Measurements from ENCODE around the gene CAMTA1. TPM values are rescaled to one million over a fixed set of nuclear protein-coding genes. Genes with fewer than 3 reads are reported as not detected.

The CAMTA1 gene
- total RNA-seq, 6 experiments from 2014 or later = 78.1 to 96.6 (median 86.1) TPM

- Mint-ChIP-seq H3K36me3 (ENCODE audit: low read depth) (no peaks in the 10 kb centered on the region), H3K9me3 (no peaks in the 10 kb centered on the region), H3K27ac (no peak overlapping the region), H3K27me3 (ENCODE audit: insufficient read depth) (peaks cover 31% of the 10 kb centered on the region), H3K4me1 (ENCODE audit: low read depth) (no peaks in the 10 kb centered on the region), H3K4me3 (no peak overlapping the region)
- no peak for TF ChIP-seq CTCF (IDR thresholded peaks at IDR 0.05)
- DNase-seq = no peak
These were observed 774.9 kb downstream of the CAMTA1 start for GRCh38 chr1:7560128-7560527.

- no peak for TF ChIP-seq CTCF (IDR thresholded peaks at IDR 0.05)
- no peaks in the 10 kb centered on the region for H3K4me1 Mint-ChIP-seq (ENCODE audit: low read depth)
- no peaks in the 10 kb centered on the region for H3K9me3 Mint-ChIP-seq
- no peak for DNase-seq
- peaks cover 29% of the 10 kb centered on the region for H3K27me3 Mint-ChIP-seq (ENCODE audit: insufficient read depth)
- H3K36me3 Mint-ChIP-seq (ENCODE audit: low read depth) = no peaks in the 10 kb centered on the region
- no peak overlapping the region for H3K27ac Mint-ChIP-seq
- H3K4me3 Mint-ChIP-seq = no peak overlapping the region
These were observed 775.4 kb downstream of the CAMTA1 start for GRCh38 chr1:7560601-7561181.

GRCh38 chr1:7561331-7561921 lies 776.2 kb downstream of the CAMTA1 start:
- H3K4me1 Mint-ChIP-seq (ENCODE audit: low read depth) = no peaks in the 10 kb centered on the region
- H3K9me3 Mint-ChIP-seq = no peaks in the 10 kb centered on the region
- no peak overlapping the region for H3K27ac Mint-ChIP-seq
- H3K36me3 Mint-ChIP-seq (ENCODE audit: low read depth) = no peaks in the 10 kb centered on the region
- DNase-seq = no peak
- H3K4me3 Mint-ChIP-seq = no peak overlapping the region
- H3K27me3 Mint-ChIP-seq (ENCODE audit: insufficient read depth) = peaks cover 29% of the 10 kb centered on the region
- TF ChIP-seq CTCF (IDR thresholded peaks at IDR 0.05) = peak; percentile 60; the same call in 1 of the 2 replicates

GRCh38 chr1:7561936-7562728 lies 776.9 kb downstream of the CAMTA1 start:
- Mint-ChIP-seq H3K36me3 (ENCODE audit: low read depth) (no peaks in the 10 kb centered on the region), H3K9me3 (no peaks in the 10 kb centered on the region), H3K4me3 (no peak overlapping the region), H3K4me1 (ENCODE audit: low read depth) (no peaks in the 10 kb centered on the region), H3K27ac (no peak overlapping the region; the same call in 1 of the 2 replicates), H3K27me3 (ENCODE audit: insufficient read depth) (peaks cover 25% of the 10 kb centered on the region)
- DNase-seq = no peak
- TF ChIP-seq CTCF (IDR thresholded peaks at IDR 0.05) = no peak

GRCh38 chr1:7562729-7563605 lies 777.7 kb downstream of the CAMTA1 start:
- Mint-ChIP-seq H3K4me1 (ENCODE audit: low read depth) (no peaks in the 10 kb centered on the region), H3K36me3 (ENCODE audit: low read depth) (no peaks in the 10 kb centered on the region), H3K4me3 (no peak overlapping the region), H3K9me3 (no peaks in the 10 kb centered on the region), H3K27ac (no peak overlapping the region), H3K27me3 (ENCODE audit: insufficient read depth) (peaks cover 22% of the 10 kb centered on the region)
- no peak for DNase-seq
- TF ChIP-seq CTCF (IDR thresholded peaks at IDR 0.05) = no peak
